ENCODE results near the gene CRADD.

Gene CRADD

GRCh38 chr12:93668919-93669418 lies 8.2 kb upstream of the CRADD start:
- POLR2A ChIA-PET: no interaction called here

More at GRCh38 chr12:93668919-93669418, 8.2 kb upstream of the CRADD start:
- TF ChIP-seq ZNF202 (tag by site-specific recombination; IDR thresholded peaks at IDR 0.05; ENCODE audit: borderline replicate concordance) (no peak), ZSCAN18 (tag by site-specific recombination; IDR thresholded peaks at IDR 0.05) (no peak), ZNF529 (tag by site-specific recombination; IDR thresholded peaks at IDR 0.05; ENCODE audit: insufficient replicate concordance) (no peak), ZNF596 (tag by site-specific recombination; IDR thresholded peaks at IDR 0.05) (no peak), ZFP41 (tag by site-specific recombination; IDR thresholded peaks at IDR 0.05; ENCODE audit: borderline replicate concordance) (no peak), MYNN (tag by site-specific recombination; IDR thresholded peaks at IDR 0.05; ENCODE audit: borderline replicate concordance) (no peak), CTCF (tag by site-specific recombination; IDR thresholded peaks at IDR 0.05) (no peak), ZNF518A (tag by site-specific recombination; conservative IDR thresholded peaks at IDR 0.05; ENCODE audit: low read depth) (no peak), ZNF248 (tag by site-specific recombination; IDR thresholded peaks at IDR 0.05) (no peak), IKZF3 (tag by site-specific recombination; IDR thresholded peaks at IDR 0.05) (no peak), ZNF324 (tag by site-specific recombination; IDR thresholded peaks at IDR 0.05) (no peak), ZNF791 (tag by site-specific recombination; IDR thresholded peaks at IDR 0.05) (no peak), YY1 (tag by site-specific recombination; IDR thresholded peaks at IDR 0.05) (no peak), ZNF350 (tag by site-specific recombination; IDR thresholded peaks at IDR 0.05) (no peak), ZNF146 (tag by site-specific recombination; IDR thresholded peaks at IDR 0.05) (no peak)
- TF ChIP-seq, protein P1, sequence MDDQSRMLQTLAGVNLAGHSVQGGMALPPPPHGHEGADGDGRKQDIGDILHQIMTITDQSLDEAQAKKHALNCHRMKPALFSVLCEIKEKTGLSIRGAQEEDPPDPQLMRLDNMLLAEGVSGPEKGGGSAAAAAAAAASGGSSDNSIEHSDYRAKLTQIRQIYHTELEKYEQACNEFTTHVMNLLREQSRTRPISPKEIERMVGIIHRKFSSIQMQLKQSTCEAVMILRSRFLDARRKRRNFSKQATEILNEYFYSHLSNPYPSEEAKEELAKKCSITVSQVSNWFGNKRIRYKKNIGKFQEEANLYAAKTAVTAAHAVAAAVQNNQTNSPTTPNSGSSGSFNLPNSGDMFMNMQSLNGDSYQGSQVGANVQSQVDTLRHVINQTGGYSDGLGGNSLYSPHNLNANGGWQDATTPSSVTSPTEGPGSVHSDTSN (CRISPR knock-in tag; IDR thresholded peaks at IDR 0.05): no peak
- TF ChIP-seq, protein P2, sequence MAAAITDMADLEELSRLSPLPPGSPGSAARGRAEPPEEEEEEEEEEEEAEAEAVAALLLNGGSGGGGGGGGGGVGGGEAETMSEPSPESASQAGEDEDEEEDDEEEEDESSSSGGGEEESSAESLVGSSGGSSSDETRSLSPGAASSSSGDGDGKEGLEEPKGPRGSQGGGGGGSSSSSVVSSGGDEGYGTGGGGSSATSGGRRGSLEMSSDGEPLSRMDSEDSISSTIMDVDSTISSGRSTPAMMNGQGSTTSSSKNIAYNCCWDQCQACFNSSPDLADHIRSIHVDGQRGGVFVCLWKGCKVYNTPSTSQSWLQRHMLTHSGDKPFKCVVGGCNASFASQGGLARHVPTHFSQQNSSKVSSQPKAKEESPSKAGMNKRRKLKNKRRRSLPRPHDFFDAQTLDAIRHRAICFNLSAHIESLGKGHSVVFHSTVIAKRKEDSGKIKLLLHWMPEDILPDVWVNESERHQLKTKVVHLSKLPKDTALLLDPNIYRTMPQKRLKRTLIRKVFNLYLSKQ (tag by site-specific recombination; IDR thresholded peaks at IDR 0.05; ENCODE audit: borderline replicate concordance): no peak
- no peaks in the 10 kb centered on the region for H3K36me3 ChIP-seq (ENCODE audit: control insufficient read depth in 2 of 2, insufficient read depth in 1 of 2, low read length in 2 of 2)
- H3K4me3 ChIP-seq (ENCODE audit: low read depth, low read length): no peak overlapping the region
- CTCF ChIA-PET: no interaction called here
- H3K4me1 ChIP-seq (ENCODE audit: control insufficient read depth, insufficient read depth, low read length): no peaks in the 10 kb centered on the region
- H3K27ac ChIP-seq (ENCODE audit: extremely low read depth, low read depth, low read length): no peak overlapping the region
- H3K9me3 ChIP-seq (ENCODE audit: control insufficient read depth, insufficient read depth, low read depth, low read length): no peaks in the 10 kb centered on the region

Data from HEK293 (cell line).